ENCODE measurements around the gene DLL4.

Gene DLL4

DNA sequence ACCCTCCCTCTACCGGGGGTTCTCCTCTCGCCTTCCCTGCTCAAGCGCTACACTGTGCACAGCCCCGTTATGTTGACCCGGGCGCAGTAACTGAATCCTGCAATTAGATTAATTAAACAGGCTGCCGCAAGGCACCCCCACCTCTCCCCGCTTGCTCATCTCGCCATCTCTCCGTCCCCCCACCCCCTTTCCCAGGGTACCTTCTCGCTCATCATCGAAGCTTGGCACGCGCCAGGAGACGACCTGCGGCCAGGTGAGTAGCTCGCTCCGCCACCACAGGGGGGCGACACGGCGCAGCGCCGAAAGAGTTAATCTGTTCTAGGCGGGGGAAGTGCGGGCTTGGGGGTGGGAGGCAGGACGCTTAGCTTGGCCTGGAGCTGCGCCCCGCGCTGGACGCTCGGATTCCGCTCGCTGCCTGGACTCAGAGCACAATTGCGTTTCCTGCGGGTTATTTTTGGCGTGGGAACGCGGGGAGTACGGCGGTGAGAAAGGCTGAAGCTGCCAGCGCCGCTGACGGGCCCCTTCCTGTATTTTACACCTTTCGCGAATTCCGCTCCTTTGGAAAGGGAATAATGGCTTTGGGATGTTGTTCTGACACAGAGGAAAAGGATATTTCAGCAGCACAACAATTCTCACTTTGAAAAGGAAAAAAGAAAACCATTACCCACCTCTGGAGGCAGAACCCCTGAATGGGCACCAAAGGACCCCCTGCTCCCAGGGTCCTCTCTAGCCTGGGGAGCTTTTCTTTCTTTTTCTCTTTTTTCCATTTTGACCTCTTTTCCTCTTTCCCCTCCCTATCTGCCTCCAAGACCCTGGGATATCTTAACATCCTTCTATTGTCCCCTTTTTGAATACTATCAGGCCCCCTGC, 1.5 kb downstream of the DLL4 start:
- no peak for DNase-seq (ENCODE audit: extremely low read depth, low read depth)
- TF ChIP-seq CTCF (IDR thresholded peaks at IDR 0.05; ENCODE audit: low read depth, low read length, missing control alignments) = peak; percentile 73
- peak overlapping the region; percentile 52 for H3K4me3 ChIP-seq (replicated peaks; ENCODE audit: low read depth, low read length)

- no peak for DNase-seq (ENCODE audit: extremely low read depth, low read depth)
- no peak for TF ChIP-seq CTCF (IDR thresholded peaks at IDR 0.05; ENCODE audit: low read depth, low read length, missing control alignments)
Measured at GRCh38 chr15:40931300-40932142, 2.4 kb downstream of the DLL4 start.

DNA sequence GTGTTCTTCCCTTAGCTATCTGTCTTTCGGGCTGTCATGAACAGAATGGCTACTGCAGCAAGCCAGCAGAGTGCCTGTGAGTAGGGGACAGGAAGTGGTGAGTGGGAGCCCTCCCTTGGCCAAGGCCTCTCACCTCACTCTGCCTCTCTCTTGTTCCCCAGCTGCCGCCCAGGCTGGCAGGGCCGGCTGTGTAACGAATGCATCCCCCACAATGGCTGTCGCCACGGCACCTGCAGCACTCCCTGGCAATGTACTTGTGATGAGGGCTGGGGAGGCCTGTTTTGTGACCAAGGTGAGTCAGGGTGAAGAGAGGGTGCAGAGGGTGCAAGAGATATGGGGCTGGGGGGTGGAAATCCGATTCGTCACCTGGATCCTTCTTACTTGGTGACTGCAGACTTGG, 3.0 kb downstream of the DLL4 start:
- no peak for TF ChIP-seq CTCF (IDR thresholded peaks at IDR 0.05; ENCODE audit: low read depth, low read length, missing control alignments)
- no peak overlapping the region for H3K4me3 ChIP-seq (replicated peaks; ENCODE audit: low read depth, low read length)
- DNase-seq (ENCODE audit: extremely low read depth, low read depth) = no peak

More at GRCh38 chr15:40931300-40932142, 2.4 kb downstream of the DLL4 start:
- peak overlapping the region; percentile 52 for H3K4me3 ChIP-seq (replicated peaks; ENCODE audit: low read depth, low read length)

DNA sequence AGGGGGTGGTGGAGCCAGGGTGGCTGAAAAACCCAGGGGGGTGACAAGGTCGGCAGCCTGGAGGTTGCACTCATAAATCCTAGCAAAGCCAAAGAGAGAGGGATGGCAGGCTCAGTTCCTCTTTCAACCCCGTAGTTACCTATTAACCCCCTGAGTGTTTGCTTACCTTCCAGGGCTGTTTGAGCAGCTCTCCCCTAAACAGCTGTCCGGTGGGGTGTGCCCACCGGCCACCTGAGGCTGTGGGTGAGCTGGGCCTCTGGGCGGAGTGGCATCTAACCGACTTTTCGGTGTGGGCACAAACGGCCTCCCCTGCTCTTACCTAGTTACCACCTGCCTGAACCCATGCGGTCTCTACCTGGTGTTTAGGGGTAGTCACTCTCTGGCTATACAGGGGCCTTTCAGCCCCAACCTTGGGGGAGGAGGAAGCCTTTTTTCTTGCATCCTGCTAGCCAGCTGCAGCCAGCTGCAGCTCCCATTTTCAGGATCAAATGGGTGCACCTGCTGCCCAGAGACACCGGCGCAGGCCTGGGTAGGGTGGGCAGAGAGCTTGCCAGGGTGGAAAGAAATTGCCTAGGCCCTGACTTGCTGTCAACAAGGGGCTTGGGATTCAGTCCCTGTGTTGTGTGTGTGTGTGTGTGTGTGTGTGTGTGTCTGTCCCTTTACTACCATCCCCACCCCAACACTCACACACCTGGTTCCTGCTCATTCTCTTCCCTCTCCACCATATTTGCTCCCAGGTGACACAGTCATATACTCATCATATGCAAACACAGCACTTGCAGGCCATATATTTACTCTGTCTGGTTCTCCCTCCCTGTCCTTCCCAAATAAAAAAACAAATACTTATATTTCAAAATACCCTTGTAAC, 3.7 kb downstream of the DLL4 start:
- H3K4me3 ChIP-seq (replicated peaks; ENCODE audit: low read depth, low read length) = no peak overlapping the region
- DNase-seq (ENCODE audit: extremely low read depth, low read depth) = no peak
- TF ChIP-seq CTCF (IDR thresholded peaks at IDR 0.05; ENCODE audit: low read depth, low read length, missing control alignments) = no peak

GRCh38 chr15:40933517-40933902, 4.4 kb downstream of the DLL4 start:
- no peak overlapping the region for H3K4me3 ChIP-seq (replicated peaks; ENCODE audit: low read depth, low read length)
- TF ChIP-seq CTCF (IDR thresholded peaks at IDR 0.05; ENCODE audit: low read depth, low read length, missing control alignments) = no peak
- no peak for DNase-seq (ENCODE audit: extremely low read depth, low read depth)

GRCh38 chr15:40934457-40934856, 5.3 kb downstream of the DLL4 start:
- no peak for TF ChIP-seq CTCF (IDR thresholded peaks at IDR 0.05; ENCODE audit: low read depth, low read length, missing control alignments)
- DNase-seq (ENCODE audit: extremely low read depth, low read depth) = no peak
- H3K4me3 ChIP-seq (replicated peaks; ENCODE audit: low read depth, low read length) = no peak overlapping the region

Measured in HFF-Myc (cell line).